ENCODE measurements around the gene ARID5B.

The ARID5B gene

GRCh38 chr10:61912981-61913380 lies 11.5 kb downstream of the ARID5B start:
- DNase-seq = no peak
- H3K4me3 ChIP-seq (ENCODE audit: control insufficient read depth in 1 of 7, extremely low read depth in 1 of 7, insufficient read depth in 4 of 7, low read depth in 2 of 7, low read length in 6 of 7) = no peak overlapping the region
- no peaks in the 10 kb centered on the region for H3K27me3 ChIP-seq (replicated peaks in 2 of 5; ENCODE audit: control insufficient read depth in 4 of 5, insufficient read depth in 5 of 5, low read length in 4 of 5)
- peaks cover 0 to 11% (median 4%) of the 10 kb centered on the region in 5 experiments for H3K9me3 ChIP-seq (ENCODE audit: control extremely low read depth in 1 of 5, control insufficient read depth in 4 of 5, insufficient read depth in 2 of 5, low read depth in 1 of 5, low read length in 4 of 5)
- H3K36me3 ChIP-seq (ENCODE audit: control insufficient read depth in 4 of 4, insufficient read depth in 4 of 4, low read length in 3 of 4) = peaks cover 10 to 28% (median 20%) of the 10 kb centered on the region in 4 experiments
- ChIA-PET CTCF (interaction anchor here (1.0 kb wide), 1 partner anchor 15 kb away, joined by 4 read pairs; no protein-coding TSS in a partner anchor), POLR2A (interaction anchor here (0.7 kb wide), 1 partner anchor 46 kb away, joined by 3 read pairs; no protein-coding TSS in a partner anchor)
- WGBS (ENCODE audit: insufficient coverage) = 100% methylated on average over 1 of the region's 2 CpGs
- no peak overlapping the region for H3K27ac ChIP-seq (ENCODE audit: insufficient read depth in 1 of 2, low read depth in 1 of 2, low read length in 2 of 2, poor library complexity in 1 of 2, severe bottlenecking in 2 of 2)
- peaks cover 0 to 5% (median 1%) of the 10 kb centered on the region in 4 experiments for H3K4me1 ChIP-seq (ENCODE audit: control extremely low read depth in 1 of 4, control insufficient read depth in 4 of 4, insufficient read depth in 4 of 4, low read length in 3 of 4)

GRCh38 chr10:61918140-61918539 lies 16.6 kb downstream of the ARID5B start:
- H3K4me1 ChIP-seq (ENCODE audit: control extremely low read depth in 1 of 4, control insufficient read depth in 4 of 4, insufficient read depth in 4 of 4, low read length in 3 of 4) = peaks cover 0 to 3% (median 0%) of the 10 kb centered on the region in 4 experiments
- peaks cover 0 to 15% (median 7%) of the 10 kb centered on the region in 5 experiments for H3K9me3 ChIP-seq (ENCODE audit: control extremely low read depth in 1 of 5, control insufficient read depth in 4 of 5, insufficient read depth in 2 of 5, low read depth in 1 of 5, low read length in 4 of 5)
- no peak for DNase-seq
- H3K4me3 ChIP-seq (ENCODE audit: control insufficient read depth in 1 of 7, extremely low read depth in 1 of 7, insufficient read depth in 4 of 7, low read depth in 2 of 7, low read length in 6 of 7) = no peak overlapping the region
- H3K36me3 ChIP-seq (ENCODE audit: control insufficient read depth in 4 of 4, insufficient read depth in 4 of 4, low read length in 3 of 4) = peaks cover 10 to 34% (median 22%) of the 10 kb centered on the region in 4 experiments
- no peaks in the 10 kb centered on the region for H3K27me3 ChIP-seq (replicated peaks in 2 of 5; ENCODE audit: control insufficient read depth in 4 of 5, insufficient read depth in 5 of 5, low read length in 4 of 5)
- POLR2A ChIA-PET = no interaction called here
- CTCF ChIA-PET = interaction anchor here (1.2 kb wide), 1 partner anchor 327 kb away, joined by 3 read pairs; no protein-coding TSS in a partner anchor
- no peak overlapping the region for H3K27ac ChIP-seq (ENCODE audit: insufficient read depth in 1 of 2, low read depth in 1 of 2, low read length in 2 of 2, poor library complexity in 1 of 2, severe bottlenecking in 2 of 2)
- WGBS (ENCODE audit: insufficient coverage) = no CpG with 5 or more reads among the region's 1 CpG

GRCh38 chr10:61918989-61919388 lies 17.5 kb downstream of the ARID5B start:
- peaks cover 0 to 3% (median 0%) of the 10 kb centered on the region in 4 experiments for H3K4me1 ChIP-seq (ENCODE audit: control extremely low read depth in 1 of 4, control insufficient read depth in 4 of 4, insufficient read depth in 4 of 4, low read length in 3 of 4)
- ChIA-PET POLR2A (no interaction called here), CTCF (no interaction called here)
- no peak overlapping the region for H3K4me3 ChIP-seq (ENCODE audit: control insufficient read depth in 1 of 7, extremely low read depth in 1 of 7, insufficient read depth in 4 of 7, low read depth in 2 of 7, low read length in 6 of 7)
- WGBS (ENCODE audit: insufficient coverage) = 100% methylated on average over 1 of the region's 4 CpGs
- peaks cover 11 to 32% (median 19%) of the 10 kb centered on the region in 4 experiments for H3K36me3 ChIP-seq (ENCODE audit: control insufficient read depth in 4 of 4, insufficient read depth in 4 of 4, low read length in 3 of 4)
- H3K27ac ChIP-seq (ENCODE audit: insufficient read depth in 1 of 2, low read depth in 1 of 2, low read length in 2 of 2, poor library complexity in 1 of 2, severe bottlenecking in 2 of 2) = no peak overlapping the region
- no peaks in the 10 kb centered on the region for H3K27me3 ChIP-seq (replicated peaks in 2 of 5; ENCODE audit: control insufficient read depth in 4 of 5, insufficient read depth in 5 of 5, low read length in 4 of 5)
- peaks cover 0 to 15% (median 7%) of the 10 kb centered on the region in 5 experiments for H3K9me3 ChIP-seq (ENCODE audit: control extremely low read depth in 1 of 5, control insufficient read depth in 4 of 5, insufficient read depth in 2 of 5, low read depth in 1 of 5, low read length in 4 of 5)
- no peak for DNase-seq

- H3K4me1 ChIP-seq (ENCODE audit: control extremely low read depth in 1 of 4, control insufficient read depth in 4 of 4, insufficient read depth in 4 of 4, low read length in 3 of 4) = peaks cover 0 to 3% (median 0%) of the 10 kb centered on the region in 4 experiments
- WGBS (ENCODE audit: insufficient coverage) = no CpG with 5 or more reads among the region's 2 CpGs
- H3K9me3 ChIP-seq (ENCODE audit: control extremely low read depth in 1 of 5, control insufficient read depth in 4 of 5, insufficient read depth in 2 of 5, low read depth in 1 of 5, low read length in 4 of 5) = peaks cover 0 to 15% (median 7%) of the 10 kb centered on the region in 5 experiments
- no peak for DNase-seq
- no peak overlapping the region for H3K4me3 ChIP-seq (ENCODE audit: control insufficient read depth in 1 of 7, extremely low read depth in 1 of 7, insufficient read depth in 4 of 7, low read depth in 2 of 7, low read length in 6 of 7)
- no peak overlapping the region for H3K27ac ChIP-seq (ENCODE audit: insufficient read depth in 1 of 2, low read depth in 1 of 2, low read length in 2 of 2, poor library complexity in 1 of 2, severe bottlenecking in 2 of 2)
- ChIA-PET POLR2A (no interaction called here), CTCF (no interaction called here)
- peaks cover 8 to 29% (median 19%) of the 10 kb centered on the region in 4 experiments for H3K36me3 ChIP-seq (ENCODE audit: control insufficient read depth in 4 of 4, insufficient read depth in 4 of 4, low read length in 3 of 4)
- H3K27me3 ChIP-seq (replicated peaks in 2 of 5; ENCODE audit: control insufficient read depth in 4 of 5, insufficient read depth in 5 of 5, low read length in 4 of 5) = no peaks in the 10 kb centered on the region
Measured at GRCh38 chr10:61919646-61920215, 18.2 kb downstream of the ARID5B start.

GRCh38 chr10:61921143-61921542 lies 19.6 kb downstream of the ARID5B start:
- peaks cover 6 to 22% (median 15%) of the 10 kb centered on the region in 4 experiments for H3K36me3 ChIP-seq (ENCODE audit: control insufficient read depth in 4 of 4, insufficient read depth in 4 of 4, low read length in 3 of 4)
- no peak overlapping the region for H3K4me3 ChIP-seq (ENCODE audit: control insufficient read depth in 1 of 7, extremely low read depth in 1 of 7, insufficient read depth in 4 of 7, low read depth in 2 of 7, low read length in 6 of 7)
- H3K4me1 ChIP-seq (ENCODE audit: control extremely low read depth in 1 of 4, control insufficient read depth in 4 of 4, insufficient read depth in 4 of 4, low read length in 3 of 4) = peaks cover 0 to 3% (median 0%) of the 10 kb centered on the region in 4 experiments
- H3K27me3 ChIP-seq (replicated peaks in 2 of 5; ENCODE audit: control insufficient read depth in 4 of 5, insufficient read depth in 5 of 5, low read length in 4 of 5) = no peaks in the 10 kb centered on the region
- no peak for DNase-seq
- POLR2A ChIA-PET = no interaction called here
- H3K27ac ChIP-seq (ENCODE audit: insufficient read depth in 1 of 2, low read depth in 1 of 2, low read length in 2 of 2, poor library complexity in 1 of 2, severe bottlenecking in 2 of 2) = no peak overlapping the region
- no CpG with 5 or more reads among the region's 2 CpGs for WGBS (ENCODE audit: insufficient coverage)
- CTCF ChIA-PET = no interaction called here
- peaks cover 0 to 13% (median 7%) of the 10 kb centered on the region in 5 experiments for H3K9me3 ChIP-seq (ENCODE audit: control extremely low read depth in 1 of 5, control insufficient read depth in 4 of 5, insufficient read depth in 2 of 5, low read depth in 1 of 5, low read length in 4 of 5)

- Histone ChIP-seq H3K27ac (ENCODE audit: insufficient read depth in 1 of 2, low read depth in 1 of 2, low read length in 2 of 2, poor library complexity in 1 of 2, severe bottlenecking in 2 of 2) (no peak overlapping the region), H3K9me3 (ENCODE audit: control extremely low read depth in 1 of 5, control insufficient read depth in 4 of 5, insufficient read depth in 2 of 5, low read depth in 1 of 5, low read length in 4 of 5) (peaks cover 0 to 2% (median 0%) of the 10 kb centered on the region in 5 experiments), H3K36me3 (ENCODE audit: control insufficient read depth in 4 of 4, insufficient read depth in 4 of 4, low read length in 3 of 4) (peaks cover 2 to 13% (median 7%) of the 10 kb centered on the region in 4 experiments), H3K4me3 (ENCODE audit: control insufficient read depth in 1 of 7, extremely low read depth in 1 of 7, insufficient read depth in 4 of 7, low read depth in 2 of 7, low read length in 6 of 7) (no peak overlapping the region), H3K27me3 (replicated peaks in 2 of 5; ENCODE audit: control insufficient read depth in 4 of 5, insufficient read depth in 5 of 5, low read length in 4 of 5) (no peaks in the 10 kb centered on the region), H3K4me1 (ENCODE audit: control extremely low read depth in 1 of 4, control insufficient read depth in 4 of 4, insufficient read depth in 4 of 4, low read length in 3 of 4) (no peaks in the 10 kb centered on the region)
- DNase-seq = no peak
- CTCF ChIA-PET = interaction anchor here (1.1 to 1.5 kb wide), 4 partner anchors 16 to 26 kb away, joined by 3 to 5 read pairs (median 4); no protein-coding TSS in a partner anchor
- POLR2A ChIA-PET = no interaction called here
- WGBS (ENCODE audit: insufficient coverage) = 94% methylated on average over 3 of the region's 6 CpGs
Measured at GRCh38 chr10:61923210-61923949, 21.9 kb downstream of the ARID5B start.

GRCh38 chr10:61923950-61924274 lies 22.4 kb downstream of the ARID5B start:
- WGBS (ENCODE audit: insufficient coverage) = 93% methylated on average over 2 of the region's 2 CpGs
- ChIA-PET POLR2A (no interaction called here), CTCF (interaction anchor here (1.2 to 1.5 kb wide), 3 partner anchors 16 to 27 kb away, joined by 3 to 5 read pairs (median 4); no protein-coding TSS in a partner anchor)
- Histone ChIP-seq H3K4me3 (ENCODE audit: control insufficient read depth in 1 of 7, extremely low read depth in 1 of 7, insufficient read depth in 4 of 7, low read depth in 2 of 7, low read length in 6 of 7) (no peak overlapping the region), H3K36me3 (ENCODE audit: control insufficient read depth in 4 of 4, insufficient read depth in 4 of 4, low read length in 3 of 4) (peaks cover 2 to 16% (median 7%) of the 10 kb centered on the region in 4 experiments), H3K27me3 (replicated peaks in 2 of 5; ENCODE audit: control insufficient read depth in 4 of 5, insufficient read depth in 5 of 5, low read length in 4 of 5) (no peaks in the 10 kb centered on the region), H3K4me1 (ENCODE audit: control extremely low read depth in 1 of 4, control insufficient read depth in 4 of 4, insufficient read depth in 4 of 4, low read length in 3 of 4) (no peaks in the 10 kb centered on the region), H3K9me3 (ENCODE audit: control extremely low read depth in 1 of 5, control insufficient read depth in 4 of 5, insufficient read depth in 2 of 5, low read depth in 1 of 5, low read length in 4 of 5) (no peaks in the 10 kb centered on the region), H3K27ac (ENCODE audit: insufficient read depth in 1 of 2, low read depth in 1 of 2, low read length in 2 of 2, poor library complexity in 1 of 2, severe bottlenecking in 2 of 2) (no peak overlapping the region)
- DNase-seq = no peak
